Peyer's patch (tissue), 4 donors: ENCODE measurements around the gene ELAC1.

Experiments used
- POLR2A ChIP-seq, 2 donors: fragments of 450-650 bp; IDR thresholded peaks; one replicate each; pipeline ENCODE4 v1.5.1; 2017; ENCODE audit warnings: antibody characterized with exemption in 2 of 2, mild to moderate bottlenecking in 2 of 2, moderate library complexity in 2 of 2
- TF ChIP-seq, protein P1 (sequence below), 6 experiments: fragments of 450-650 bp in 4 of 6; fragments of 200-600 bp in 2 of 6; sonication (generic) in 1 of 6; IDR thresholded peaks; one replicate each; pipeline ENCODE4 v1.5.1; 2017 to 2019; ENCODE audit warnings: antibody characterized with exemption in 6 of 6, mild to moderate bottlenecking in 3 of 6, moderate library complexity in 1 of 6

DNA sequence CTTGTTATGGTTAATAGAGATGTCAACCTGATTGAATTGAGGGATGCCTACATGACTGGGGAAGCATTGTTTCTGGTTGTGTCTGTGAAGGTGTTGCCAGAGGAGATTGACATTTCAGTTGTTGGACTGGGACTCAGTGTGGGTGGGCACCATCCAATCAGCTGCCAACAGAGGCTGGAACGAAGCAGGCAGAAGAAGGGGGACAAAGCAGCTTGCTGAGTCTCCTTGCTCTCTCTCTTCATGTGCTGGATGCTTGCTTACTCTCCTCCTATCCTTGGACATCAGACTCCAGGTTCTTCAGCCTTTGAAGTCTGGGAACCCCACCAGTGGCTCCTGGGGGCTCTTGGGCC is 39.9 kb downstream of the ELAC1 start:
- TF ChIP-seq, protein P1, sequence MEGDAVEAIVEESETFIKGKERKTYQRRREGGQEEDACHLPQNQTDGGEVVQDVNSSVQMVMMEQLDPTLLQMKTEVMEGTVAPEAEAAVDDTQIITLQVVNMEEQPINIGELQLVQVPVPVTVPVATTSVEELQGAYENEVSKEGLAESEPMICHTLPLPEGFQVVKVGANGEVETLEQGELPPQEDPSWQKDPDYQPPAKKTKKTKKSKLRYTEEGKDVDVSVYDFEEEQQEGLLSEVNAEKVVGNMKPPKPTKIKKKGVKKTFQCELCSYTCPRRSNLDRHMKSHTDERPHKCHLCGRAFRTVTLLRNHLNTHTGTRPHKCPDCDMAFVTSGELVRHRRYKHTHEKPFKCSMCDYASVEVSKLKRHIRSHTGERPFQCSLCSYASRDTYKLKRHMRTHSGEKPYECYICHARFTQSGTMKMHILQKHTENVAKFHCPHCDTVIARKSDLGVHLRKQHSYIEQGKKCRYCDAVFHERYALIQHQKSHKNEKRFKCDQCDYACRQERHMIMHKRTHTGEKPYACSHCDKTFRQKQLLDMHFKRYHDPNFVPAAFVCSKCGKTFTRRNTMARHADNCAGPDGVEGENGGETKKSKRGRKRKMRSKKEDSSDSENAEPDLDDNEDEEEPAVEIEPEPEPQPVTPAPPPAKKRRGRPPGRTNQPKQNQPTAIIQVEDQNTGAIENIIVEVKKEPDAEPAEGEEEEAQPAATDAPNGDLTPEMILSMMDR (IDR thresholded peaks at IDR 0.05): no peak
- no peak for TF ChIP-seq POLR2A (IDR thresholded peaks at IDR 0.05)
